Neural cell (in vitro differentiated cells): ENCODE results near the gene RAD51B. TPM values are rescaled to one million over a fixed set of nuclear protein-coding genes. Genes with fewer than 3 reads are reported as not detected.

Experiments used
- H2AFZ ChIP-seq: fragments of 200-600, 300-800 bp; sonication (generic), shearing (Covaris generic); 2 replicates; pipeline ENCODE4 v1.6.0; 2014; ENCODE audit warnings: low read depth, mild to moderate bottlenecking, antibody characterized with exemption, low read length, moderate library complexity
- H3F3A ChIP-seq: fragments of 200-600 bp; shearing (Covaris generic); 2 replicates; pipeline ENCODE4 v1.6.1; 2016; ENCODE audit warnings: mild to moderate bottlenecking, moderate library complexity, mixed read lengths, antibody characterized with exemption, low read length; ENCODE audit not compliant: insufficient read depth, poor library complexity, severe bottlenecking
- H3K27ac ChIP-seq: fragments of 200-600, 300-800 bp; sonication (generic), shearing (Covaris generic); 2 replicates; pipeline ENCODE4 v1.5.1; 2014; ENCODE audit warnings: mild to moderate bottlenecking, low read length, moderate library complexity
- H3K27me3 ChIP-seq: fragments of 300-800, 200-600 bp; sonication (generic), shearing (Covaris generic); 2 replicates; pipeline ENCODE4 v1.6.0; 2014; ENCODE audit warnings: mild to moderate bottlenecking, low read depth, low read length, moderate library complexity; ENCODE audit not compliant: insufficient read depth
- H3K36me3 ChIP-seq: fragments of 300-800, 200-600 bp; sonication (generic), shearing (Covaris generic); 2 replicates; pipeline ENCODE4 v1.5.1; 2014; ENCODE audit warnings: mild to moderate bottlenecking, antibody characterized with exemption, low read length, moderate library complexity; ENCODE audit not compliant: insufficient read depth
- H3K4me2 ChIP-seq: fragments of 300-800, 200-600 bp; sonication (generic), shearing (Covaris generic); 2 replicates; pipeline ENCODE4 v1.6.0; 2014; ENCODE audit warnings: mild to moderate bottlenecking, low read length
- H3K4me3 ChIP-seq: fragments of 300-800, 200-600 bp; sonication (generic), shearing (Covaris generic); 2 replicates; pipeline ENCODE4 v1.5.1; 2014; ENCODE audit warnings: mild to moderate bottlenecking, low read length, moderate library complexity
- H3K79me2 ChIP-seq: fragments of 200-600 bp; shearing (Covaris generic); replicated peaks from 2 replicates; pipeline ENCODE4 v1.6.0; 2014; ENCODE audit warnings: mild to moderate bottlenecking, low read length, moderate library complexity; ENCODE audit not compliant: insufficient read depth
- H3K9ac ChIP-seq: fragments of 300-800, 200-600 bp; sonication (generic), shearing (Covaris generic); 2 replicates; pipeline ENCODE4 v1.6.1; 2016; ENCODE audit warnings: mild to moderate bottlenecking, low read length, mixed read lengths
- H3K9me2 ChIP-seq: fragments of 200-600 bp; shearing (Covaris generic); 2 replicates; pipeline ENCODE4 v1.6.1; 2016; ENCODE audit warnings: mild to moderate bottlenecking, low read length, mixed read lengths; ENCODE audit not compliant: insufficient read depth
- H3K9me3 ChIP-seq: fragments of 200-600, 300-800 bp; sonication (generic), shearing (Covaris generic); 2 replicates; pipeline ENCODE4 v1.6.1; 2016; ENCODE audit warnings: mild to moderate bottlenecking, mixed run types, low read length, moderate library complexity, mixed read lengths
- H4K20me1 ChIP-seq: fragments of 200-600 bp; shearing (Covaris generic); 2 replicates; pipeline ENCODE4 v1.6.1; 2016; ENCODE audit warnings: mild to moderate bottlenecking, mixed run types; ENCODE audit not compliant: insufficient read depth
- CTCF ChIP-seq: fragments of 450-650 bp; IDR thresholded peaks from 2 replicates; pipeline ENCODE4 v1.5.1; 2014; ENCODE audit warnings: antibody characterized with exemption, mild to moderate bottlenecking, moderate library complexity; ENCODE audit not compliant: poor library complexity, severe bottlenecking
- EP300 ChIP-seq: fragments of 450-650 bp; conservative IDR thresholded peaks from 2 replicates; pipeline ENCODE4 v1.6.1; 2014; ENCODE audit warnings: antibody characterized with exemption, mild to moderate bottlenecking, moderate library complexity; ENCODE audit not compliant: poor library complexity, severe bottlenecking
- EZH2 ChIP-seq: fragments of 200-600, 300-800 bp; shearing (Covaris generic), sonication (generic); IDR thresholded peaks from 2 replicates; pipeline ENCODE4 v1.6.1; 2014; ENCODE audit warnings: antibody characterized with exemption, low read length, borderline replicate concordance, mild to moderate bottlenecking; ENCODE audit not compliant: insufficient read depth, poor library complexity, severe bottlenecking
- MXI1 ChIP-seq: fragments of 450-650 bp; conservative IDR thresholded peaks from 2 replicates; pipeline ENCODE4 v1.6.1; 2014; ENCODE audit warnings: antibody characterized with exemption, mild to moderate bottlenecking; ENCODE audit not compliant: poor library complexity, severe bottlenecking
- POLR2AphosphoS5 ChIP-seq: IDR thresholded peaks from 2 replicates; pipeline ENCODE4 v1.6.1; 2012
- RAD21 ChIP-seq: fragments of 450-650 bp; conservative IDR thresholded peaks from 2 replicates; pipeline ENCODE4 v1.6.1; 2014; ENCODE audit warnings: antibody characterized with exemption, mild to moderate bottlenecking, moderate library complexity
- REST ChIP-seq: IDR thresholded peaks from 2 replicates; pipeline ENCODE4 v1.6.1; 2012; ENCODE audit warnings: borderline replicate concordance
- SMC3 ChIP-seq: fragments of 450-650 bp; conservative IDR thresholded peaks from 2 replicates; pipeline ENCODE4 v1.6.1; 2014; ENCODE audit warnings: antibody characterized with exemption, mild to moderate bottlenecking, moderate library complexity; ENCODE audit not compliant: poor library complexity
- TAF1 ChIP-seq: IDR thresholded peaks from 2 replicates; pipeline ENCODE4 v1.6.1; 2012; ENCODE audit warnings: low read depth
- polyA plus RNA-seq: library from polyadenylated mRNA; depleted of rRNA; stranded (reverse); fragments of >200 nt; gene quantifications from 2 replicates; pipeline ENCODE4 v1.2.3, GENCODE V29; 2014

RAD51B gene
- polyA plus RNA-seq, 1 donor from 2014 or later: 3.1 TPM

GRCh38 chr14:68669111-68669511 is 849.5 kb downstream of the RAD51B start:
- no peaks in the 10 kb centered on the region for H3K79me2 ChIP-seq
- no peaks in the 10 kb centered on the region for H3F3A ChIP-seq
- no peak overlapping the region for H2AFZ ChIP-seq
- H3K9ac ChIP-seq: no peak overlapping the region
- H3K9me2 ChIP-seq: no peaks in the 10 kb centered on the region
- H3K36me3 ChIP-seq: no peaks in the 10 kb centered on the region
- H3K4me2 ChIP-seq: no peak overlapping the region
- no peaks in the 10 kb centered on the region for H3K27me3 ChIP-seq
- no peak for TF ChIP-seq TAF1
- TF ChIP-seq RAD21: no peak
- TF ChIP-seq SMC3: no peak
- no peak for TF ChIP-seq CTCF
- no peak for TF ChIP-seq MXI1
- no peak for TF ChIP-seq POLR2AphosphoS5
- TF ChIP-seq EP300: no peak
- TF ChIP-seq REST: no peak
- no peak for TF ChIP-seq EZH2
- H3K27ac ChIP-seq: no peak overlapping the region
- no peaks in the 10 kb centered on the region for H3K9me3 ChIP-seq
- H3K4me3 ChIP-seq: no peak overlapping the region
- H4K20me1 ChIP-seq: no peaks in the 10 kb centered on the region

GRCh38 chr14:68669603-68670358 is 850.2 kb downstream of the RAD51B start:
- no peak overlapping the region for H2AFZ ChIP-seq
- H3K79me2 ChIP-seq: no peaks in the 10 kb centered on the region
- TF ChIP-seq MXI1 (no peak), EZH2 (no peak), POLR2AphosphoS5 (no peak), EP300 (no peak), REST (no peak), RAD21 (no peak), TAF1 (no peak), SMC3 (no peak), CTCF (no peak)
- no peaks in the 10 kb centered on the region for H3K9me2 ChIP-seq
- no peaks in the 10 kb centered on the region for H3K27me3 ChIP-seq
- H3K36me3 ChIP-seq: no peaks in the 10 kb centered on the region
- no peaks in the 10 kb centered on the region for H3F3A ChIP-seq
- H3K9ac ChIP-seq: no peak overlapping the region
- H3K4me3 ChIP-seq: no peak overlapping the region
- H3K4me2 ChIP-seq: no peak overlapping the region
- no peaks in the 10 kb centered on the region for H4K20me1 ChIP-seq
- no peak overlapping the region for H3K27ac ChIP-seq
- H3K9me3 ChIP-seq: no peaks in the 10 kb centered on the region
